Measurements from ENCODE around the gene TTLL3. TPM values are rescaled to one million over a fixed set of nuclear protein-coding genes. Genes with fewer than 3 reads are reported as not detected.

TTLL3 gene
- total RNA-seq, 1 donor from 2014 or later: 50.0 TPM

GRCh38 chr3:9837701-9838582, 27.9 kb downstream of the TTLL3 start:
- no peak overlapping the region for H3K27ac ChIP-seq
- ATAC-seq (peak in 1 of 2 donors; percentile 6), DNase-seq (no peak)
- no peaks in the 10 kb centered on the region for H3K9me3 ChIP-seq
- no peak for TF ChIP-seq CTCF (IDR thresholded peaks at IDR 0.05)
- intact Hi-C loops (cut with DNase I): no loop called here
- H3K36me3 ChIP-seq: peaks cover 76% of the 10 kb centered on the region
- no peaks in the 10 kb centered on the region for H3K27me3 ChIP-seq (ENCODE audit: low read depth)
- H3K4me3 ChIP-seq: no peak overlapping the region
- H3K4me1 ChIP-seq: peaks cover 8% of the 10 kb centered on the region

GRCh38 chr3:9838856-9839255, 28.8 kb downstream of the TTLL3 start:
- no peaks in the 10 kb centered on the region for H3K27me3 ChIP-seq (ENCODE audit: low read depth)
- no peak overlapping the region for H3K27ac ChIP-seq
- intact Hi-C loops (cut with DNase I): no loop called here
- peaks cover 13% of the 10 kb centered on the region for H3K4me1 ChIP-seq
- no peak overlapping the region for H3K4me3 ChIP-seq
- no peak for DNase-seq
- no peak for TF ChIP-seq CTCF (IDR thresholded peaks at IDR 0.05)
- no peak for ATAC-seq
- peaks cover 69% of the 10 kb centered on the region for H3K36me3 ChIP-seq
- H3K9me3 ChIP-seq: no peaks in the 10 kb centered on the region

- Histone ChIP-seq H3K27ac (no peak overlapping the region), H3K36me3 (peaks cover 48% of the 10 kb centered on the region), H3K9me3 (no peaks in the 10 kb centered on the region), H3K27me3 (ENCODE audit: low read depth) (no peaks in the 10 kb centered on the region), H3K4me3 (no peak overlapping the region), H3K4me1 (peaks cover 18% of the 10 kb centered on the region)
- DNase-seq (no peak), ATAC-seq (no peak)
- TF ChIP-seq CTCF (IDR thresholded peaks at IDR 0.05): no peak
- intact Hi-C loops (cut with DNase I): no loop called here
Measured at GRCh38 chr3:9841015-9841414, 31.0 kb downstream of the TTLL3 start.

GRCh38 chr3:9843715-9844438, 33.8 kb downstream of the TTLL3 start, which contains the start of gene RPUSD3:
TSS of gene RPUSD3 (minus strand) at chr3:9844008. CDS start at chr3:9843990, 18 bp downstream.
- no peak for TF ChIP-seq CTCF (IDR thresholded peaks at IDR 0.05)
- peak within 1 kb of the TSS; percentile 86 for H3K4me3 ChIP-seq
- H3K36me3 ChIP-seq: peaks cover 33% of the 10 kb centered on the region
- intact Hi-C loops (cut with DNase I): no loop called here
- ATAC-seq (peak; percentile 99 to 100), DNase-seq (peak; percentile 97)
- peak within 1 kb of the TSS; percentile 78 for H3K27ac ChIP-seq
- peaks cover 24% of the 10 kb centered on the region for H3K4me1 ChIP-seq
- no peaks in the 10 kb centered on the region for H3K9me3 ChIP-seq
- no peaks in the 10 kb centered on the region for H3K27me3 ChIP-seq (ENCODE audit: low read depth)

- Histone ChIP-seq H3K36me3 (peaks cover 10% of the 10 kb centered on the region), H3K27me3 (ENCODE audit: low read depth) (no peaks in the 10 kb centered on the region), H3K27ac (no peak overlapping the region), H3K9me3 (no peaks in the 10 kb centered on the region), H3K4me1 (peaks cover 24% of the 10 kb centered on the region), H3K4me3 (no peak overlapping the region)
- DNase-seq: peak; percentile 41
- intact Hi-C loops (cut with DNase I): no loop called here
- ATAC-seq: no peak
- TF ChIP-seq CTCF (IDR thresholded peaks at IDR 0.05): no peak
Measured at GRCh38 chr3:9846231-9846630, 36.2 kb downstream of the TTLL3 start.
